T47D (cell line): ENCODE results near the gene XXYLT1.

Experiments
- DNase-seq, 2 experiments: peaks; one replicate each; pipeline versions ENCODE4 v3.0.0 to v3.0.0-alpha.2; 2011 to 2012; ENCODE audit warnings: low read depth in 1 of 2, low spot score in 1 of 2
- JUND ChIP-seq: IDR thresholded peaks from 2 replicates; pipeline ENCODE4 v1.6.1; 2012; ENCODE audit warnings: low read depth
- in situ Hi-C: cut with HindIII; loops from 2 replicates; pipeline ENCODE4 v1.10.0; 2016; ENCODE audit warnings: low sequenced_read_pairs, low pct_unique_long_range_greater_than_20kb

The XXYLT1 gene

GRCh38 chr3:195282961-195283360 is 12.0 kb upstream of the XXYLT1 start:
- in situ Hi-C loops = no loop called here
- peak in 1 of 2 experiments; percentile 30 for DNase-seq
- TF ChIP-seq JUND = no peak

DNA sequence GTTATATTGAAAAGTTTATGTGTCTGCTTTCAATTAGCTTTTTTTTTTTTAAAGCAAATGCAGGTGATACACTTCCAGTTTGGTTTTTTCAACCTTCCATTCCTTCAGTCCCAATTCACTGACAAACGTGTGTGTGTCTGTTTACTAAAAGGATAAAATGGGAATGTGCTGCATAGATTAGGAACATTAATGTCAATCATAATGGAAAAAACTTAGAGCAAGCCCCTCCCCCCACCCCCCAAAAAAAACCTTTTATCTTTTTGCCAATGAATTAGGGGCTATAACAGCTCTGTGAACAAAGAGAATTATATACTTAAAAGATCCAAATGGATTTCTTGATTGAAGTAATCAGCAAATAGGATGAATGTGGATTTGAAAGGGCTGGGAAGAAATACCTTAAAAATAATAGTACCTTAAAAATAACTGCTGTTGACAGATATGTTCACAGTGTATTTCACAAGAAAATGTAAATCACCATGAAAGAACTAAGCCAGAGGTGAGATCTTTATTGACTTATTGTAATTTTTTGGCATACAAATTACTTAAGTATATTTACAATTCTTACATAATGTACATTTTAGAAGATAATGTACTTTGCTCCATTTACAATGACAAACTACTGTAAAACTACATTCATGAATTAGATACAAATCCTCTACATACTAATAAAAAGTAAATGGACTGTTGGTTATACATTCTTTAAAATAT is 3.5 kb upstream of the XXYLT1 start:
- in situ Hi-C loops = no loop called here
- DNase-seq = no peak
- no peak for TF ChIP-seq JUND

- in situ Hi-C loops = no loop called here
- peak; percentile 89 to 95 for DNase-seq
- no peak for TF ChIP-seq JUND
These were observed 668 bp upstream of the XXYLT1 start for GRCh38 chr3:195271410-195272243.

DNA sequence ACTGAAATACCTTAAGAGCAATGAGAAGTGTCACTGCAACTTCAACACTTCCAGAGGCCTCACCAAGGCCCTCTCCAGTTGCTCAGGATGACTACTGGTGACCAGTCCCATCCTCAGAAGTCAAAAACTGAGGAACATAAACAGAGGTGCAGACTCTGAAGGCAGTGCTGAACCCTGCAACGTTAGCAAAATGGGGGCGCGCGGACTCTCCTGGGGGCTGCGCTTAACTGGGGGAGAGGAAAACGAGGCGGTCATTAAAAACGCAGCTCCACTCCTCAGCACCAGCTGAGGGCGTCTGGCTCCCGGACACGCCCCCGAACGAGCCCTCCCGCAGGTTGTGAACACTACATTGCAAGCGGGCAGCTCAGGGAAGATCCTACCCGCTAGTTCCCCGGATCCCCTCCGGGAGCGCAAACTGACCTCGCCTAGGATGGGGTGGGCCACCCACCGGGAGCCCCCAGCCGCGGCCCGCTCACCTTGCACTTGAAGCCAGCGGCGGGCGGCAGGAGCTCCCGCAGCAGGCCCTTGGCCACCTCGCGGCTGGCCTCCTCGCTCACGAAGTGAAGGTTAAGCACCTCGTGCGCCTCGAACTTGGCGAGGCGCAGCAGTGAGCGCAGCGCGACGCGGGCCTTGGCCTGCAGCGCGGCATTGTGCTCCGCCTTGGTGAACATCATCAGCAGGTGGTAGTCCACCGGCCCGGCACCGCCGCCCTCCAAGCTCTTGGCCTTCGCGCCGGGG is 711 bp downstream of the XXYLT1 start:
- no peak for TF ChIP-seq JUND
- in situ Hi-C loops = no loop called here
- peak in 1 of 2 experiments; percentile 62 for DNase-seq

- in situ Hi-C loops = no loop called here
- DNase-seq = no peak
- TF ChIP-seq JUND = no peak
These were observed 1.4 kb downstream of the XXYLT1 start for GRCh38 chr3:195269375-195270078.

DNA sequence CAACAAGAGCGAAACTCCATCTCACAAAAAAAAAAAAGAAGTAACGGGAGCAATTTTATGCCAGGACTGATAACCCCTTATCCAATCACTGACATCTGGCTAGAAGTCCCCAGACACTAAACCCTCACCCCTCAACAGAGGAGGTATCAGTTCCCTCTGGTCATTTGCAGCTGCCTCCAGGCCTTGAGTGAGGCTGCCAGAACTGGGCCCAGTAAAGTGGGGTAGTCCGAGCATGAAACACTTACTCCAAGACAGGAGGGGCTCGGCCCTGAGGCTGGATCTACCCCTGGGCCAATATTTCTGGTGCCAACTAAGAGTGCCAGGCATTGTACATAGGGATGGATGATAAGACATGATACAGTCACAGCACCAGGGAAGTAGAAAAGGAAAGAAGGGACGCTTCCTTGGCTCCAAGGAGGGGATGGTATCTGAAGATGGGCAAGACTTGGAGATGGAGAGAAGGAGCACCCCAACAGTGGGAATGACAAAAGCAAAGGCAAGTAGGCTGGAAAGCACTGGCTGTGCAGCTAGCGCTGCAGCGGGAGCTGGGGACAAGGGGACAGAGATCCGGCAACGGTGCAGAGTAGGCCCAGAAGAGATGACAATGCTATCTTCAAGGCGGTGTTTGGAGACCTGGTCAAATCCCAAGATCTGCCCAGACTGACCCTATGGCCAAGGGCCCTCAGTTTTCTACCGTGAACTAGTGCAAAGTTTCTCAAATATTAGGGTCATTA is 2.2 kb downstream of the XXYLT1 start:
- in situ Hi-C loops = no loop called here
- no peak for TF ChIP-seq JUND
- DNase-seq = no peak

- no peak for TF ChIP-seq JUND
- DNase-seq = no peak
- in situ Hi-C loops = no loop called here
These were observed 3.9 kb downstream of the XXYLT1 start for GRCh38 chr3:195267096-195267495.

GRCh38 chr3:195266428-195266827 is 4.5 kb downstream of the XXYLT1 start:
- in situ Hi-C loops = no loop called here

DNA sequence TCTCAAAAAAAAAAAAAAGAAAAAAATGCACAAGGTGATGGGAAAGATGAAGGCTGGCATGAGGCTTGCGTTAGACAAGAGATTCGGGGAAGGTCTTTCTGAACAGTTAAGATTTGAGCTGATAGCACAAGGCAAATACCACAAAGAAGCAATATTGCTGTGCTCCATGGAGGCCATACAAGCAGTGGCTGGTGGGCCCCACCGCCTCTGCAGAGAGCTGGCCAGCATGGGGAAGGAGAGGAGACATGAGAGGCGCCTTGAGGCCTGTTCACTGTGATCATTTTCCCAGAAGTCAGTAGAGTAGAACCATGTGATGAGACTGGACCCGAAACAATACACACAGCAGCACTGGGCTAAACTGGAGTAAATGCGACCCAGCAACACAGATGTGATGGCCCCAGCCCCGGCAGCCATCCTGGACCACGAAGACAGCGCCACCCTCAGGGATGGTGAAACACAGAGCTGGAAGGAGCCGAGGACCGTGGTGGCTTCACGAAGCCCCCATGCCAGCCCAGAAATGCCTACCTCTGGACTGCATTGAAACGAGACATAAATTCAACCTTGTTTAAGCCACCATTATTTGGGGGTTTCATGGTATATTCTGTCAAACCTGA is 5.5 kb downstream of the XXYLT1 start:
- TF ChIP-seq JUND = no peak
- DNase-seq = no peak
- in situ Hi-C loops = no loop called here

More at GRCh38 chr3:195266428-195266827, 4.5 kb downstream of the XXYLT1 start:
- DNase-seq = no peak
- TF ChIP-seq JUND = no peak

- no peak for TF ChIP-seq JUND
- in situ Hi-C loops = no loop called here
- DNase-seq = no peak
These were observed 6.9 kb downstream of the XXYLT1 start for GRCh38 chr3:195263925-195264600.
